WTC11 (cell line): ENCODE results near the gene KRTAP10-2. TPM values are rescaled to one million over a fixed set of nuclear protein-coding genes. Genes with fewer than 3 reads are reported as not detected.

Source experiments
- ATAC-seq: fragments of 200-7000 bp; cut with Tn5 transposase; 2 replicates; pipeline ENCODE4 v1.10.0; 2021; ENCODE audit warnings: mild to moderate bottlenecking, moderate library complexity
- CTCF ChIA-PET: fragments of 300-600 bp; sonication (Branson Sonifier 250); formaldehyde crosslinking; loops from one replicate; lab custom pipeline; 2021; ENCODE audit warnings: antibody characterized with exemption; lab: Charles Lee
- POLR2A ChIA-PET: fragments of 350-600 bp; sonication (Branson Sonifier 250); formaldehyde crosslinking; loops from one replicate; lab custom pipeline; 2021; ENCODE audit warnings: antibody characterized with exemption; lab: Charles Lee
- DNase-seq: peaks from one replicate; pipeline ENCODE4 v3.0.0; 2021; ENCODE audit warnings: low spot score
- H3K27ac Mint-ChIP-seq: 2 replicates; pipeline ENCODE4 v1.8.0; 2021; ENCODE audit warnings: mixed read lengths
- H3K27me3 Mint-ChIP-seq: 2 replicates; pipeline ENCODE4 v1.8.0; 2021; ENCODE audit warnings: low read depth, mild to moderate bottlenecking, moderate library complexity, mixed read lengths
- H3K36me3 Mint-ChIP-seq: 2 replicates; pipeline ENCODE4 v1.8.0; 2021; ENCODE audit warnings: mixed read lengths
- H3K4me1 Mint-ChIP-seq: 2 replicates; pipeline ENCODE4 v1.8.0; 2022; ENCODE audit warnings: mixed read lengths
- H3K4me3 Mint-ChIP-seq: 2 replicates; pipeline ENCODE4 v1.8.0; 2021; ENCODE audit warnings: mild to moderate bottlenecking, moderate library complexity, mixed read lengths
- H3K9me3 Mint-ChIP-seq: 2 replicates; pipeline ENCODE4 v1.8.0; 2021; ENCODE audit warnings: mixed read lengths
- ATF1 ChIP-seq: sonication (generic); formaldehyde crosslinking; IDR thresholded peaks from 2 replicates; pipeline ENCODE4 v1.8.1; 2023; ENCODE audit warnings: mild to moderate bottlenecking, moderate library complexity, missing genetic modification reagents
- ESRRA ChIP-seq: sonication (generic); formaldehyde crosslinking; IDR thresholded peaks from 2 replicates; pipeline ENCODE4 v1.8.1; 2022; ENCODE audit warnings: mild to moderate bottlenecking, missing genetic modification reagents, borderline replicate concordance
- IRF2 ChIP-seq: sonication (generic); formaldehyde crosslinking; IDR thresholded peaks from 2 replicates; pipeline ENCODE4 v1.8.0; 2022; ENCODE audit warnings: low read depth, missing genetic modification reagents, borderline replicate concordance
- JAZF1 ChIP-seq: fragments of 250-450 bp; sonication (Bioruptor Pico); IDR thresholded peaks from 2 replicates; pipeline ENCODE4 v1.9.0; 2021; ENCODE audit warnings: moderate library complexity, mild to moderate bottlenecking, inconsistent platforms
- JUN ChIP-seq: sonication (generic); formaldehyde crosslinking; IDR thresholded peaks from 2 replicates; pipeline ENCODE4 v1.8.0; 2023; ENCODE audit warnings: mild to moderate bottlenecking, missing genetic modification reagents
- RELA ChIP-seq: sonication (generic); formaldehyde crosslinking; IDR thresholded peaks from 2 replicates; pipeline ENCODE4 v1.8.1; 2022; ENCODE audit warnings: missing genetic modification reagents, mild to moderate bottlenecking, borderline replicate concordance
- RORB ChIP-seq: fragments of 250-450 bp; sonication (Bioruptor Pico); IDR thresholded peaks from 2 replicates; pipeline ENCODE4 v1.9.0; 2021; ENCODE audit warnings: mild to moderate bottlenecking
- ZNF396 ChIP-seq: fragments of 250-450 bp; sonication (Bioruptor Pico); IDR thresholded peaks from 2 replicates; pipeline ENCODE4 v1.8.0; 2021; ENCODE audit warnings: mild to moderate bottlenecking, moderate library complexity, borderline replicate concordance
- total RNA-seq: library from RNA; stranded (reverse); gene quantifications from 3 replicates; pipeline ENCODE4 v1.2.3, GENCODE V29; 2021
- TF ChIP-seq, protein P1 (sequence below): sonication (generic); formaldehyde crosslinking; IDR thresholded peaks from 2 replicates; pipeline ENCODE4 v1.8.1; 2022; ENCODE audit warnings: mild to moderate bottlenecking, moderate library complexity, missing genetic modification reagents
- TF ChIP-seq, protein P2 (sequence below): fragments of 250-450 bp; sonication (Bioruptor Pico); IDR thresholded peaks from 2 replicates; pipeline ENCODE4 v1.9.0; 2021; ENCODE audit warnings: moderate library complexity, mild to moderate bottlenecking, inconsistent platforms, borderline replicate concordance
- TF ChIP-seq, protein P3 (sequence below): sonication (generic); formaldehyde crosslinking; IDR thresholded peaks from 2 replicates; pipeline ENCODE4 v1.8.1; 2023; ENCODE audit warnings: mild to moderate bottlenecking, missing genetic modification reagents, moderate library complexity
- TF ChIP-seq, protein P4 (sequence below): sonication (generic); formaldehyde crosslinking; IDR thresholded peaks from 2 replicates; pipeline ENCODE4 v1.8.0; 2023; ENCODE audit warnings: missing genetic modification reagents, mild to moderate bottlenecking, borderline replicate concordance
- TF ChIP-seq, protein P5 (sequence below): sonication (generic); formaldehyde crosslinking; IDR thresholded peaks from 2 replicates; pipeline ENCODE4 v1.8.0; 2023; ENCODE audit warnings: mild to moderate bottlenecking, missing genetic modification reagents

KRTAP10-2 gene
- total RNA-seq, 1 experiment from 2014 or later = not detected

DNA sequence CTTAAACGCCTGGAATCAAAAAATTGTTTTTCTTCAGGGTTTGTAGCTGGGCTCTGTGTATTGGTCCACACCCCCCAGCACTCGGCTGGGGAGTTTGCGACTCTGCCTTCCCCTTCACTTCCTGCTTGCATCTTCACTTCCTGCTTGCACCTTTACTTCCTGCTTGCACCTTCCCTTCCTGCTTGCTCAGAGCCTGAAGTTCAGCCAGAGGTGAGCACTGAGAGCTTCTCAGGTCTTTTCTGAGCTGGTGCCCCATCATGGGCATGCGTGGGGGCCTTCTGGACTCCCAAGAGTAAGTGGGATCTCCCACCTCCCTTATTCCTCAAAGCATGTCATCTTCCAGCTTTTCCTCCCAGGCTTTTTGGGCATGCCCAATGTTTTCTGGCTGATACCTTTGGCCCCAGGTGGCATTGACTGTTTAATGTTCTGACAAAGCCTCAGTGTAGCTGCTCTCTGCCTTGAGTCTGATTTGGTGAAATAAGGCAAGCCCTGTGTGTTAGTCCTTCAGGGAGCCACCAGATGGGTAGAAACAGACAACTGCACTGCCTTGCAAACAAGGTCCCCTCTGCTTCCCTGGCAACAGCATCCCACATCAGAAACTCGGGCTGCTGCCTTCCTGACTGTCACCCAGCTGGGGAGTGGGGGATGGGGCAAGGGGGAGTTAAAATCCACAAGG is 3.5 kb downstream of the KRTAP10-2 start:
- peaks cover 8% of the 10 kb centered on the region for H3K36me3 Mint-ChIP-seq
- peaks cover 46% of the 10 kb centered on the region for H3K4me1 Mint-ChIP-seq
- H3K27me3 Mint-ChIP-seq = peaks cover 5% of the 10 kb centered on the region; the same call in 1 of the 2 replicates
- ChIA-PET CTCF (no interaction called here), POLR2A (no interaction called here)
- peaks cover 20% of the 10 kb centered on the region for H3K9me3 Mint-ChIP-seq
- DNase-seq = no peak
- H3K4me3 Mint-ChIP-seq = no peak overlapping the region
- ATAC-seq = no peak
- peak overlapping the region; percentile 92 for H3K27ac Mint-ChIP-seq
- TF ChIP-seq, protein P1, sequence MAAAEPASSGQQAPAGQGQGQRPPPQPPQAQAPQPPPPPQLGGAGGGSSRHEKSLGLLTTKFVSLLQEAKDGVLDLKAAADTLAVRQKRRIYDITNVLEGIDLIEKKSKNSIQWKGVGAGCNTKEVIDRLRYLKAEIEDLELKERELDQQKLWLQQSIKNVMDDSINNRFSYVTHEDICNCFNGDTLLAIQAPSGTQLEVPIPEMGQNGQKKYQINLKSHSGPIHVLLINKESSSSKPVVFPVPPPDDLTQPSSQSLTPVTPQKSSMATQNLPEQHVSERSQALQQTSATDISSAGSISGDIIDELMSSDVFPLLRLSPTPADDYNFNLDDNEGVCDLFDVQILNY = no peak
- TF ChIP-seq ATF1 (no peak), RORB (no peak), ZNF396 (CRISPR knock-in tag) (no peak), ESRRA (CRISPR knock-in tag) (no peak), IRF2 (CRISPR knock-in tag) (no peak), RELA (no peak), JAZF1 (CRISPR knock-in tag) (no peak)
- TF ChIP-seq, protein P2, sequence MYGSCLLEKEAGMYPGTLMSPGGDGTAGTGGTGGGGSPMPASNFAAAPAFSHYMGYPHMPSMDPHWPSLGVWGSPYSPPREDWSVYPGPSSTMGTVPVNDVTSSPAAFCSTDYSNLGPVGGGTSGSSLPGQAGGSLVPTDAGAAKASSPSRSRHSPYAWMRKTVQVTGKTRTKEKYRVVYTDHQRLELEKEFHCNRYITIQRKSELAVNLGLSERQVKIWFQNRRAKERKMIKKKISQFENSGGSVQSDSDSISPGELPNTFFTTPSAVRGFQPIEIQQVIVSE (CRISPR knock-in tag) = no peak
- TF ChIP-seq, protein P3, sequence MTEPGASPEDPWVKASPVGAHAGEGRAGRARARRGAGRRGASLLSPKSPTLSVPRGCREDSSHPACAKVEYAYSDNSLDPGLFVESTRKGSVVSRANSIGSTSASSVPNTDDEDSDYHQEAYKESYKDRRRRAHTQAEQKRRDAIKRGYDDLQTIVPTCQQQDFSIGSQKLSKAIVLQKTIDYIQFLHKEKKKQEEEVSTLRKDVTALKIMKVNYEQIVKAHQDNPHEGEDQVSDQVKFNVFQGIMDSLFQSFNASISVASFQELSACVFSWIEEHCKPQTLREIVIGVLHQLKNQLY (CRISPR knock-in tag) = no peak
- TF ChIP-seq, protein P4, sequence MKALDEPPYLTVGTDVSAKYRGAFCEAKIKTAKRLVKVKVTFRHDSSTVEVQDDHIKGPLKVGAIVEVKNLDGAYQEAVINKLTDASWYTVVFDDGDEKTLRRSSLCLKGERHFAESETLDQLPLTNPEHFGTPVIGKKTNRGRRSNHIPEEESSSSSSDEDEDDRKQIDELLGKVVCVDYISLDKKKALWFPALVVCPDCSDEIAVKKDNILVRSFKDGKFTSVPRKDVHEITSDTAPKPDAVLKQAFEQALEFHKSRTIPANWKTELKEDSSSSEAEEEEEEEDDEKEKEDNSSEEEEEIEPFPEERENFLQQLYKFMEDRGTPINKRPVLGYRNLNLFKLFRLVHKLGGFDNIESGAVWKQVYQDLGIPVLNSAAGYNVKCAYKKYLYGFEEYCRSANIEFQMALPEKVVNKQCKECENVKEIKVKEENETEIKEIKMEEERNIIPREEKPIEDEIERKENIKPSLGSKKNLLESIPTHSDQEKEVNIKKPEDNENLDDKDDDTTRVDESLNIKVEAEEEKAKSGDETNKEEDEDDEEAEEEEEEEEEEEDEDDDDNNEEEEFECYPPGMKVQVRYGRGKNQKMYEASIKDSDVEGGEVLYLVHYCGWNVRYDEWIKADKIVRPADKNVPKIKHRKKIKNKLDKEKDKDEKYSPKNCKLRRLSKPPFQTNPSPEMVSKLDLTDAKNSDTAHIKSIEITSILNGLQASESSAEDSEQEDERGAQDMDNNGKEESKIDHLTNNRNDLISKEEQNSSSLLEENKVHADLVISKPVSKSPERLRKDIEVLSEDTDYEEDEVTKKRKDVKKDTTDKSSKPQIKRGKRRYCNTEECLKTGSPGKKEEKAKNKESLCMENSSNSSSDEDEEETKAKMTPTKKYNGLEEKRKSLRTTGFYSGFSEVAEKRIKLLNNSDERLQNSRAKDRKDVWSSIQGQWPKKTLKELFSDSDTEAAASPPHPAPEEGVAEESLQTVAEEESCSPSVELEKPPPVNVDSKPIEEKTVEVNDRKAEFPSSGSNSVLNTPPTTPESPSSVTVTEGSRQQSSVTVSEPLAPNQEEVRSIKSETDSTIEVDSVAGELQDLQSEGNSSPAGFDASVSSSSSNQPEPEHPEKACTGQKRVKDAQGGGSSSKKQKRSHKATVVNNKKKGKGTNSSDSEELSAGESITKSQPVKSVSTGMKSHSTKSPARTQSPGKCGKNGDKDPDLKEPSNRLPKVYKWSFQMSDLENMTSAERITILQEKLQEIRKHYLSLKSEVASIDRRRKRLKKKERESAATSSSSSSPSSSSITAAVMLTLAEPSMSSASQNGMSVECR (CRISPR knock-in tag) = no peak

DNA sequence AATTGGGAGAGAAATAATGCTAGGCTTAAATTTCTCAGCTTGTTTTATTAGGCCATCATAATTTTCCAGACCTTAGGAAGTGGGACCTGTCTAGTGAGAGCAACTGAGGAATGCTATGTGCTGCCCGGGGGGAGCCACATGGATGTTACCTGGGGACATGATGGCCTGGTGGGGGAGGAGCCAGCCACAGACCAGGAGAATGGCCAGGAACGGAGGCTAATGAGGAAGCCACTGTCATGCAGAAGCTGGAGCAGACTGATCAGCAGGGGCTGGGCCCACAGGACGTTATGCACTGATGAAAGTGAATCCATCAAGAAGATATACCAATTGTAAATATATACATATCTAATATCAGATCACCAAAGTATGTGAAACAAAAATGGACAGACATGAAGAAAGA is 6.7 kb downstream of the KRTAP10-2 start:
- no peak for DNase-seq
- peaks cover 5% of the 10 kb centered on the region; the same call in 1 of the 2 replicates for H3K27me3 Mint-ChIP-seq
- ATAC-seq = no peak
- H3K36me3 Mint-ChIP-seq = peaks cover 8% of the 10 kb centered on the region
- no peak overlapping the region for H3K27ac Mint-ChIP-seq
- POLR2A ChIA-PET = no interaction called here
- H3K4me3 Mint-ChIP-seq = no peak overlapping the region
- H3K9me3 Mint-ChIP-seq = peaks cover 20% of the 10 kb centered on the region
- no peak for TF ChIP-seq JUN (CRISPR knock-in tag)
- TF ChIP-seq, protein P5, sequence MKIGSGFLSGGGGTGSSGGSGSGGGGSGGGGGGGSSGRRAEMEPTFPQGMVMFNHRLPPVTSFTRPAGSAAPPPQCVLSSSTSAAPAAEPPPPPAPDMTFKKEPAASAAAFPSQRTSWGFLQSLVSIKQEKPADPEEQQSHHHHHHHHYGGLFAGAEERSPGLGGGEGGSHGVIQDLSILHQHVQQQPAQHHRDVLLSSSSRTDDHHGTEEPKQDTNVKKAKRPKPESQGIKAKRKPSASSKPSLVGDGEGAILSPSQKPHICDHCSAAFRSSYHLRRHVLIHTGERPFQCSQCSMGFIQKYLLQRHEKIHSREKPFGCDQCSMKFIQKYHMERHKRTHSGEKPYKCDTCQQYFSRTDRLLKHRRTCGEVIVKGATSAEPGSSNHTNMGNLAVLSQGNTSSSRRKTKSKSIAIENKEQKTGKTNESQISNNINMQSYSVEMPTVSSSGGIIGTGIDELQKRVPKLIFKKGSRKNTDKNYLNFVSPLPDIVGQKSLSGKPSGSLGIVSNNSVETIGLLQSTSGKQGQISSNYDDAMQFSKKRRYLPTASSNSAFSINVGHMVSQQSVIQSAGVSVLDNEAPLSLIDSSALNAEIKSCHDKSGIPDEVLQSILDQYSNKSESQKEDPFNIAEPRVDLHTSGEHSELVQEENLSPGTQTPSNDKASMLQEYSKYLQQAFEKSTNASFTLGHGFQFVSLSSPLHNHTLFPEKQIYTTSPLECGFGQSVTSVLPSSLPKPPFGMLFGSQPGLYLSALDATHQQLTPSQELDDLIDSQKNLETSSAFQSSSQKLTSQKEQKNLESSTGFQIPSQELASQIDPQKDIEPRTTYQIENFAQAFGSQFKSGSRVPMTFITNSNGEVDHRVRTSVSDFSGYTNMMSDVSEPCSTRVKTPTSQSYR (CRISPR knock-in tag) = no peak
- peaks cover 28% of the 10 kb centered on the region for H3K4me1 Mint-ChIP-seq
- CTCF ChIA-PET = interaction anchor here (0.6 kb wide), 1 partner anchor 34 kb away, joined by 3 read pairs; no protein-coding TSS in a partner anchor
